Heart right ventricle (tissue), 16 donors: ENCODE data around the gene SS18L1. TPM values are rescaled to one million over a fixed set of nuclear protein-coding genes. Genes with fewer than 3 reads are reported as not detected.

Experiments used
- ATAC-seq, 8 donors: fragments of 200-7000 bp; cut with Tn5 transposase; one replicate each; pipeline ENCODE4 v1.9.1; 2020; ENCODE audit warnings: mild to moderate bottlenecking in 8 of 8, moderate library complexity in 8 of 8, moderate number of reproducible peaks in 1 of 8
- DNase-seq, 2 donors: peaks; one replicate each; pipeline ENCODE4 v3.0.0-alpha.2; 2020
- H3K27ac ChIP-seq, 10 donors: fragments of 200-600 bp; sonication (generic) in 2 of 10; one replicate each; pipeline versions ENCODE4 v1.5.0 to v1.8.0; 2020 to 2022; ENCODE audit warnings: mild to moderate bottlenecking in 3 of 10
- H3K27me3 ChIP-seq, 7 donors: fragments of 200-600 bp; one replicate each; pipeline ENCODE4 v1.8.0; 2021 to 2022; ENCODE audit warnings: mild to moderate bottlenecking in 2 of 7
- H3K36me3 ChIP-seq, 9 donors: fragments of 200-600 bp; sonication (generic) in 1 of 9; one replicate each; pipeline versions ENCODE4 v1.5.0 to v1.8.0; 2020 to 2022; ENCODE audit warnings: mild to moderate bottlenecking in 2 of 9
- H3K4me1 ChIP-seq, 9 donors: fragments of 200-600 bp; sonication (generic) in 1 of 9; one replicate each; pipeline versions ENCODE4 v1.5.0 to v1.8.0; 2020 to 2022; ENCODE audit warnings: mild to moderate bottlenecking in 4 of 9
- H3K4me3 ChIP-seq, 10 donors: fragments of 200-600 bp; sonication (generic) in 2 of 10; one replicate each; pipeline versions ENCODE4 v1.5.0 to v1.8.0; 2020 to 2022; ENCODE audit warnings: mild to moderate bottlenecking in 7 of 10, moderate library complexity in 2 of 10
- H3K9me3 ChIP-seq, 11 donors: fragments of 200-600 bp in 10 of 11; sonication (generic) in 2 of 11; one replicate each; pipeline versions ENCODE4 v1.5.0 to v1.8.0; 2013 to 2022; ENCODE audit warnings: mild to moderate bottlenecking in 2 of 11, control low read depth in 1 of 11, moderate library complexity in 1 of 11
- WGBS, 2 donors: extraction: QIAGEN DNeasy Blood & Tissue Kit; methylation state at CpG; one replicate each; pipeline ENCODE4 v1.1.7; 2013; ENCODE audit warnings: inconsistent platforms in 1 of 2; 5-methylcytosine and 5-hydroxymethylcytosine counted together
- intact Hi-C, 10 donors: fragments of 100-400 bp; cut with DNase I; formaldehyde crosslinking; loops; one replicate each; pipeline versions ENCODE4 v1.11.1 to v1.14.2; 2022
- polyA plus RNA-seq, 2 donors: library from polyadenylated mRNA; stranded (reverse); fragments of 200-250 nt; gene quantifications; one replicate each; pipeline ENCODE4 v1.2.3, GENCODE V29; 2013
- total RNA-seq, 10 donors: library from RNA; stranded (reverse); fragmentation: NEBNext Ultra II Directional in 3 of 10; extraction: Animal tissue kit (Norgen Biotek cat#: 25700) in 3 of 10; gene quantifications; one replicate each; pipeline versions ENCODE4 v1.2.1 to v1.2.4, GENCODE V29; 2021 to 2023
- TF ChIP-seq, protein P1 (sequence below), 9 donors: fragments of 200-600 bp; sonication (generic) in 2 of 9; IDR thresholded peaks; one replicate each; pipeline versions ENCODE4 v1.5.0 to v1.8.0; 2021 to 2022; ENCODE audit warnings: antibody characterized with exemption in 9 of 9, mild to moderate bottlenecking in 5 of 9, moderate library complexity in 1 of 9
- donor health status: Arrhythmogenic right ventricular cardiomyopathy.
- donor health status: ischemic (EF 13 %, LVEDD 7.1; RV severe dilation, severe dysfunction).
- donor health status: healthy with polysubstance abuse.
- donor health status: DM: no; HTN: yes; CAD: no.
- donor health status: DM: no; HTN: no; CAD: no.
- donor health status: ischemic (EF 25% LVEDD 6.9; RV normal size, moderate dysfunction).
- donor health status: ischemic (EF 25% LVEDD 5.7; RV mildly dilated, moderate dysfunction).
- donor health status: healthy.
- donor health status: DM: yes; HTN: yes; CAD: no.
- donor health status: Ischemic cardiomyopathy.
- donor health status: ischemic (EF 35%, LVEDD 5.7; RV mildly dilated, moderate dysfunction).
- donor health status: nonischemic (EF 11% LVEDD 7.7; RV severe dilation, severe dysfunction).
- donor health status: DM: yes; HTN: yes; CAD: no.
- donor health status: PGD.
- donor health status: ischemic (EF 29% LVEDD 5.4; RV normal size, mild dysfunction).
- donor health status: nonischemic (EF 23%, LVEDD 6.1; RV moderate dilation, normal function).

The SS18L1 gene
- total and polyA plus RNA-seq, 12 donors, result 5.2 to 22.3 (median 7.4) TPM

GRCh38 chr20:62203378-62204030 lies 59.9 kb downstream of the SS18L1 start:
- ATAC-seq, result no peak
- Histone ChIP-seq H3K36me3 (peaks cover 0 to 57% (median 27%) of the 10 kb centered on the region in 9 donors), H3K4me1 (no peaks in the 10 kb centered on the region), H3K4me3 (no peak overlapping the region), H3K27ac (no peak overlapping the region), H3K27me3 (no peaks in the 10 kb centered on the region), H3K9me3 (no peaks in the 10 kb centered on the region)
- 78% methylated on average over 22 of the region's 22 CpGs for WGBS, 2 donors
- peak in 1 of 2 donors; percentile 5 for DNase-seq
- intact Hi-C loops, result no loop called here
- TF ChIP-seq, protein P1, sequence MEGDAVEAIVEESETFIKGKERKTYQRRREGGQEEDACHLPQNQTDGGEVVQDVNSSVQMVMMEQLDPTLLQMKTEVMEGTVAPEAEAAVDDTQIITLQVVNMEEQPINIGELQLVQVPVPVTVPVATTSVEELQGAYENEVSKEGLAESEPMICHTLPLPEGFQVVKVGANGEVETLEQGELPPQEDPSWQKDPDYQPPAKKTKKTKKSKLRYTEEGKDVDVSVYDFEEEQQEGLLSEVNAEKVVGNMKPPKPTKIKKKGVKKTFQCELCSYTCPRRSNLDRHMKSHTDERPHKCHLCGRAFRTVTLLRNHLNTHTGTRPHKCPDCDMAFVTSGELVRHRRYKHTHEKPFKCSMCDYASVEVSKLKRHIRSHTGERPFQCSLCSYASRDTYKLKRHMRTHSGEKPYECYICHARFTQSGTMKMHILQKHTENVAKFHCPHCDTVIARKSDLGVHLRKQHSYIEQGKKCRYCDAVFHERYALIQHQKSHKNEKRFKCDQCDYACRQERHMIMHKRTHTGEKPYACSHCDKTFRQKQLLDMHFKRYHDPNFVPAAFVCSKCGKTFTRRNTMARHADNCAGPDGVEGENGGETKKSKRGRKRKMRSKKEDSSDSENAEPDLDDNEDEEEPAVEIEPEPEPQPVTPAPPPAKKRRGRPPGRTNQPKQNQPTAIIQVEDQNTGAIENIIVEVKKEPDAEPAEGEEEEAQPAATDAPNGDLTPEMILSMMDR (IDR thresholded peaks at IDR 0.05), result no peak

DNA sequence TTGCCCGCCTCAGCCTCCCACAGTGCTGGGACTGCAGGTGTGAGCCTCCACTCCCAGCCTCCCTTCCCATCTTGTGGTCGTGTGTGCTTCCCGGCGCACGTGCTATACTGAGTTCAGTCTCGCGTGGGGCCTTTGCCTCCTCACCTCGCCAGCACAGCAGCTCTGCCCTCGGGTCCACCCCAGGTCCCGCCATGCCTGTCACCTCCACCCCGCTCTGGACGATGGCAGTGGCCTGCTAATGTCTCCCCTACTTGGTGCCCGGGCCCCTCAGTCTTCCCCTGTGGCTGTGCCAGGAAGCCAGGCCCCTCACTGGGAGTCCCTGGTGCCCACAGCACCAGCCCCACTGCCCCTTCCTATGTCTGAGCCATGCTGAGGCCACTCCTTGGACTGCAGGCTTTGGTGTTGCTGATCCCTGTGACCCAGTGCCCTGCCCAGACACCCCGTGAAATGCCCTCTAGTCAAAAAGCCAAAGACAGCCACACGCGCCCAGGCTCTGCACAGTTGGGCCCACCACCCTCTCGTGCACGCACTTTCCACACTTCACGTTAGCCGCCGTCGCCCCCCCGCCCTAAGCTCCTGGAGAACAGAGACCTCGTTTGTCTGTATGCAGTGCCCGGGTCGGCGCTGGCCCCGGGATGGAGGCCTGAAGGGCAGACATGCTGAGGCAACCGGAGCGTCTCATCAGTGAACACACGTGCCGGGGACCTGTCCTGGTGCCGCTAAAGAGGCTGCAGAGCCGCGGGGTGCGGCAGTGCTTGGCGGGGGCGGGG lies 62.2 kb downstream of the SS18L1 start:
- Histone ChIP-seq H3K4me1 (no peaks in the 10 kb centered on the region), H3K27ac (no peak overlapping the region), H3K4me3 (no peak overlapping the region), H3K27me3 (peaks cover 1 to 16% (median 13%) of the 10 kb centered on the region in 7 donors), H3K9me3 (no peaks in the 10 kb centered on the region), H3K36me3 (peaks cover 0 to 34% (median 15%) of the 10 kb centered on the region in 9 donors)
- WGBS, 2 donors, result 92 to 94% methylated on average over 38 of the region's 38 CpGs
- intact Hi-C loops, result loop anchor here in 1 of 10 donors (5.0 kb wide), 1 partner anchor 774 kb away; no protein-coding TSS in a partner anchor
- DNase-seq (peak in 1 of 2 donors; percentile 11), ATAC-seq (no peak)
- TF ChIP-seq, protein P1 (IDR thresholded peaks at IDR 0.05), result no peak

- no peak overlapping the region for H3K4me3 ChIP-seq
- TF ChIP-seq, protein P1 (IDR thresholded peaks at IDR 0.05), result no peak
- ATAC-seq (no peak), DNase-seq (no peak)
- H3K4me1 ChIP-seq, result no peaks in the 10 kb centered on the region
- intact Hi-C loops, result loop anchor here in 1 of 10 donors (5.0 kb wide), 1 partner anchor 774 kb away; no protein-coding TSS in a partner anchor
- peaks cover 3 to 22% (median 18%) of the 10 kb centered on the region in 7 donors for H3K27me3 ChIP-seq
- H3K9me3 ChIP-seq, result no peaks in the 10 kb centered on the region
- 83 to 86% methylated on average over 17 of the region's 17 CpGs for WGBS, 2 donors
- H3K36me3 ChIP-seq, result peaks cover 0 to 28% (median 9%) of the 10 kb centered on the region in 9 donors
- no peak overlapping the region for H3K27ac ChIP-seq
Measured at GRCh38 chr20:62206388-62206775, 62.8 kb downstream of the SS18L1 start.

DNA sequence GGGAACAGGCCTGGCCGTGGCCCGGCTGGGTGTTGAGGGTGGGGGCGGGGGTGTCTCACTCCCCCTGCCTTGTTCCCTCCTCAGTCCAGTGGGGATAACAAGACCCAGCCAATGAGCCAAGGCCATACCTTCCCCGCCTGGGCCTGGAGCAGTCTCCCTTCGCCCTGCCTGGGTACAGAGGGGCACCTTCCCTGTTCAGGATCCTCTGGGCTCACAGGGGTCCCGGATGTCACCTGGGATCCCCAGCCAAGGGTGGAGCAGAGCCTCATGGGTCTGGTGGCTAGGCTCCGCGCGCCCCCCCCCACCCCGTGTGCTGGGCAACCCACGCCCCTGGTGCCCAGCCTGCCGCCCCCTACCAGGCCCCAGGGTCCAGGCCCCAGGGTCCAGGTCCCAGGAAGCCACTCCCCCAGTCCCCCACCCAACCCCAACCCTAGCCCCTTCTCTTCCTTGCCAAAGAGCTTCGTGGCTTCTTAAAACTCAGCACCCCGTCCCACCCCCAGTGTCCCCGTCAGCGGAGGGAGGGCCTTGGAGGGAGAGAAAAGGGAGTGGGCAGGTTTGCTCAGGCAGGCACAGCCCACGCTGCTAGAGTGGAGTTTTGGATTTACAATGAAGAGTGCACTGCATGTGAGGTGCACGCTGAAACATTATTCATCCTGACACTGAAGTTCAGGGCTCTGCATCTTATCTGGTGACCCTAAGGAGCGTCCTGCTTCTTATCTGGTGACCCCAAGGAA lies 64.7 kb downstream of the SS18L1 start:
- intact Hi-C loops, result loop anchor here in 1 of 10 donors (5.0 kb wide), 1 partner anchor 776 kb away; no protein-coding TSS in a partner anchor
- Histone ChIP-seq H3K36me3 (peaks cover 0 to 10% (median 0%) of the 10 kb centered on the region in 9 donors), H3K4me1 (no peaks in the 10 kb centered on the region), H3K27me3 (peaks cover 3 to 35% (median 26%) of the 10 kb centered on the region in 7 donors), H3K4me3 (no peak overlapping the region), H3K9me3 (no peaks in the 10 kb centered on the region), H3K27ac (no peak overlapping the region)
- TF ChIP-seq, protein P1 (IDR thresholded peaks at IDR 0.05), result no peak
- ATAC-seq, result no peak
- 67 to 68% methylated on average over 16 to 19 of the region's 19 CpGs for WGBS, 2 donors
- peak in 1 of 2 donors; percentile 3 for DNase-seq
